GM18858 (cell line): ENCODE data around the gene RRH.
"Not testable (repeated sequence)": the region's sequence is repeated elsewhere in the genome, so short reads cannot be mapped to it uniquely, and the experiment has no call there.

Experiments
- ATAC-seq: cut with Tn5 transposase; IDR thresholded peaks from one replicate; pipeline ENCODE4 v1.9.1; 2021; ENCODE audit not compliant: unreplicated experiment

The RRH gene

GRCh38 chr4:109827672-109828071, at the start of gene RRH:
TSS of gene RRH (plus strand) at chr4:109827972. CDS start at chr4:109828028, 56 bp downstream.
- no peak for ATAC-seq

GRCh38 chr4:109782092-109782491, 45.7 kb upstream of the RRH start:
- not testable (repeated sequence) for ATAC-seq

GRCh38 chr4:109786846-109787245, 40.9 kb upstream of the RRH start:
- ATAC-seq, result no peak

GRCh38 chr4:109787807-109788206, 40.0 kb upstream of the RRH start:
- no peak for ATAC-seq

- no peak for ATAC-seq
Measured at GRCh38 chr4:109795059-109795458, 32.7 kb upstream of the RRH start.

- no peak for ATAC-seq
Measured at GRCh38 chr4:109798866-109799265, 28.9 kb upstream of the RRH start.

GRCh38 chr4:109801099-109801789, 26.5 kb upstream of the RRH start:
- no peak for ATAC-seq

GRCh38 chr4:109801895-109802319, 25.9 kb upstream of the RRH start, which contains the start of gene CFI:
TSS of gene CFI (minus strand) at chr4:109801999. CDS start at chr4:109801971, 28 bp downstream.
- ATAC-seq, result no peak

GRCh38 chr4:109803924-109804571, 23.7 kb upstream of the RRH start:
- ATAC-seq, result no peak

GRCh38 chr4:109809655-109810054, 18.1 kb upstream of the RRH start:
- no peak for ATAC-seq

GRCh38 chr4:109810552-109811387, 17.0 kb upstream of the RRH start:
- no peak for ATAC-seq

- ATAC-seq, result no peak
Measured at GRCh38 chr4:109811707-109812106, 16.1 kb upstream of the RRH start.

- ATAC-seq, result peak; percentile 99
Measured at GRCh38 chr4:109815151-109816081, 12.4 kb upstream of the RRH start, which contains the start of gene GAR1. TSS of gene GAR1 (plus strand) at chr4:109815762. CDS start at chr4:109816165, 403 bp downstream.

GRCh38 chr4:109816082-109816442, 11.7 kb upstream of the RRH start:
- no peak for ATAC-seq

- no peak for ATAC-seq
Measured at GRCh38 chr4:109816894-109817293, 10.9 kb upstream of the RRH start.

- ATAC-seq, result no peak
Measured at GRCh38 chr4:109818268-109818667, 9.5 kb upstream of the RRH start.

GRCh38 chr4:109820563-109820962, 7.2 kb upstream of the RRH start:
- no peak for ATAC-seq

GRCh38 chr4:109821185-109821584, 6.6 kb upstream of the RRH start:
- no peak for ATAC-seq

GRCh38 chr4:109826719-109827118, 1.1 kb upstream of the RRH start:
- ATAC-seq, result peak; percentile 79

GRCh38 chr4:109833756-109834155, 6.0 kb downstream of the RRH start:
- no peak for ATAC-seq
